NCI-H748 (cell line): ENCODE results near the gene BFSP1.

Experiments
- DNase-seq: peaks from one replicate; lab custom pipeline; 2025; ENCODE audit not compliant: unreplicated experiment; lab: John Stamatoyannopoulos, UW

The BFSP1 gene

GRCh38 chr20:17524560-17524959 lies 6.6 kb downstream of the BFSP1 start:
- DNase-seq: peak; percentile 59

- DNase-seq: no peak
These were observed 7.9 kb downstream of the BFSP1 start for GRCh38 chr20:17523326-17523725.

GRCh38 chr20:17522528-17522927 lies 8.7 kb downstream of the BFSP1 start:
- no peak for DNase-seq

- DNase-seq: no peak
These were observed 10.6 kb downstream of the BFSP1 start for GRCh38 chr20:17520583-17520982.

GRCh38 chr20:17519606-17520285 lies 11.4 kb downstream of the BFSP1 start:
- no peak for DNase-seq

GRCh38 chr20:17518339-17519052 lies 12.7 kb downstream of the BFSP1 start:
- peak; percentile 29 for DNase-seq

- DNase-seq: no peak
These were observed 16.1 kb downstream of the BFSP1 start for GRCh38 chr20:17515053-17515452.

GRCh38 chr20:17513939-17514338 lies 17.2 kb downstream of the BFSP1 start:
- no peak for DNase-seq

- no peak for DNase-seq
These were observed 19.8 kb downstream of the BFSP1 start for GRCh38 chr20:17511401-17511800.

GRCh38 chr20:17510548-17510947 lies 20.6 kb downstream of the BFSP1 start:
- DNase-seq: no peak

- DNase-seq: no peak
These were observed 22.4 kb downstream of the BFSP1 start for GRCh38 chr20:17508756-17509155.

- DNase-seq: no peak
These were observed 23.6 kb downstream of the BFSP1 start for GRCh38 chr20:17507531-17507930.

GRCh38 chr20:17507032-17507431 lies 24.1 kb downstream of the BFSP1 start:
- no peak for DNase-seq

- no peak for DNase-seq
These were observed 25.3 kb downstream of the BFSP1 start for GRCh38 chr20:17505636-17506517.

GRCh38 chr20:17504898-17505635 lies 26.1 kb downstream of the BFSP1 start:
- DNase-seq: peak; percentile 42

GRCh38 chr20:17504066-17504897 lies 26.9 kb downstream of the BFSP1 start:
- DNase-seq: no peak

- DNase-seq: no peak
These were observed 27.7 kb downstream of the BFSP1 start for GRCh38 chr20:17503301-17504065.

GRCh38 chr20:17502105-17502504 lies 29.1 kb downstream of the BFSP1 start:
- no peak for DNase-seq

GRCh38 chr20:17501701-17502100 lies 29.5 kb downstream of the BFSP1 start:
- DNase-seq: no peak
